Activated T-helper 1 cell treated with Interleukin-2 at 50 U/mL for 16 hours (primary cell): Measurements from ENCODE around the gene NCOA3.

ENCODE experiments used
- DNase-seq: peaks from one replicate; pipeline ENCODE4 v3.0.0-alpha.2; 2020; ENCODE audit warnings: low read depth

The NCOA3 gene

GRCh38 chr20:47666304-47666703 lies 164.6 kb downstream of the NCOA3 start:
- DNase-seq, result no peak

- no peak for DNase-seq
These were observed 165.4 kb downstream of the NCOA3 start for GRCh38 chr20:47667086-47667485.

GRCh38 chr20:47667531-47668312 lies 166.0 kb downstream of the NCOA3 start:
- no peak for DNase-seq

- no peak for DNase-seq
These were observed 166.8 kb downstream of the NCOA3 start for GRCh38 chr20:47668313-47669151.

- DNase-seq, result no peak
These were observed 167.4 kb downstream of the NCOA3 start for GRCh38 chr20:47669152-47669425.

GRCh38 chr20:47669489-47669888 lies 167.8 kb downstream of the NCOA3 start:
- DNase-seq, result no peak

- DNase-seq, result no peak
These were observed 168.5 kb downstream of the NCOA3 start for GRCh38 chr20:47669927-47670890.

- DNase-seq, result no peak
These were observed 169.2 kb downstream of the NCOA3 start for GRCh38 chr20:47670913-47671312.

GRCh38 chr20:47672166-47672565 lies 170.5 kb downstream of the NCOA3 start:
- no peak for DNase-seq

- DNase-seq, result no peak
These were observed 171.4 kb downstream of the NCOA3 start for GRCh38 chr20:47672886-47673670.

GRCh38 chr20:47673671-47673955 lies 171.9 kb downstream of the NCOA3 start:
- DNase-seq, result no peak

- DNase-seq, result no peak
These were observed 172.5 kb downstream of the NCOA3 start for GRCh38 chr20:47674145-47674544.

- no peak for DNase-seq
These were observed 173.0 kb downstream of the NCOA3 start for GRCh38 chr20:47674686-47675085.

- DNase-seq, result no peak
These were observed 173.8 kb downstream of the NCOA3 start for GRCh38 chr20:47675190-47676142.

- no peak for DNase-seq
These were observed 174.6 kb downstream of the NCOA3 start for GRCh38 chr20:47676219-47676721.

GRCh38 chr20:47676912-47677634 lies 175.4 kb downstream of the NCOA3 start:
- no peak for DNase-seq

GRCh38 chr20:47677635-47678453 lies 176.2 kb downstream of the NCOA3 start:
- peak; percentile 31 for DNase-seq

- DNase-seq, result no peak
These were observed 176.8 kb downstream of the NCOA3 start for GRCh38 chr20:47678536-47678935.

- no peak for DNase-seq
These were observed 177.8 kb downstream of the NCOA3 start for GRCh38 chr20:47679462-47679861.
